ENCODE data around the gene DLX5. TPM values are rescaled to one million over a fixed set of nuclear protein-coding genes. Genes with fewer than 3 reads are reported as not detected.

DLX5 gene
- total RNA-seq, 1 experiment from 2014 or later, result not detected

DNA sequence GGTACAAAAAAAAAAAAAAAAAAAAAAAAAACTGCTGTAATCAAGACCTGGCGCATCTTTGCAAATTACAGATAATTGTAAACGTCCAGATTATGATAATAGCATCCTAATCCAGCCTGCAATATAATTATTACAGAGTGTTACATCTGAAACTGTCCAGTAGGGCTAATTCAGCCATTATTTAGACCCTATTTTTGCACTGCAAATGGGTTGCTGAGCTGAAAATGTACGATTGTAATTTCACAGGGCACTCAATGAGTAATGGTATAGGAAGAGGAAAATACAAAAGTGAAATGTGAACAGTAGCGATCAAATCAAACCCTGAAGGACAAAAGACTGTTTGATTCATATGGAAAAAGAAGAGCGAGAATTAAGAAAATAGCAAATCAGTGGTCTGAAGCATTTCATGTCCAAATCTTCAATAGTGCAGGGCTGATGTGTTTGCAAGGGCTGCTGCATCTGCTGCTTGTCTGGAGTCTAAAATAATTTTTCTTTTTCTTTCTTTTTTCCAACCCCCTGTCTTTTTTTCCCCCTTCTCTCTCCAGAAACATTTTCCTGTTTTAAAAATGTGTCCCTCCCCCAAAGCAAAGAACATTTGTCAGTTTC is 10.4 kb downstream of the DLX5 start:
- Histone ChIP-seq H3K4me3 (ENCODE audit: low read depth in 2 of 2, low read length in 2 of 2) (no peak overlapping the region), H3K36me3 (ENCODE audit: control insufficient read depth, insufficient read depth, low read length) (no peaks in the 10 kb centered on the region), H3K4me1 (ENCODE audit: control insufficient read depth, insufficient read depth, low read length) (peaks cover 8% of the 10 kb centered on the region; the same call in 1 of the 2 replicates), H3K9me3 (ENCODE audit: control insufficient read depth, insufficient read depth, low read depth, low read length) (no peaks in the 10 kb centered on the region), H3K27ac (ENCODE audit: low read length) (no peak overlapping the region), H3K27me3 (ENCODE audit: control insufficient read depth, insufficient read depth, low read length) (peaks cover 24% of the 10 kb centered on the region)
- intact Hi-C loops (cut with micrococcal nuclease; ENCODE audit: unreplicated experiment) (no loop called here), in situ Hi-C loops (cut with HindIII; ENCODE audit: low pct_unique_long_range_greater_than_20kb, low sequenced_read_pairs) (no loop called here)
- CTCF ChIA-PET, result interaction anchor here (0.6 kb wide), 1 partner anchor 194 kb away, joined by 4 read pairs; no protein-coding TSS in a partner anchor
- no TSS peak for BruUV-seq (replicated peaks)
- DNase-seq (ENCODE audit: low read depth, low spot score) (no peak), ATAC-seq (no peak)
- POLR2A ChIA-PET, result interaction anchor here (0.6 kb wide), 1 partner anchor 8 kb away, joined by 9 read pairs; no protein-coding TSS in a partner anchor
- TF ChIP-seq, protein P1, sequence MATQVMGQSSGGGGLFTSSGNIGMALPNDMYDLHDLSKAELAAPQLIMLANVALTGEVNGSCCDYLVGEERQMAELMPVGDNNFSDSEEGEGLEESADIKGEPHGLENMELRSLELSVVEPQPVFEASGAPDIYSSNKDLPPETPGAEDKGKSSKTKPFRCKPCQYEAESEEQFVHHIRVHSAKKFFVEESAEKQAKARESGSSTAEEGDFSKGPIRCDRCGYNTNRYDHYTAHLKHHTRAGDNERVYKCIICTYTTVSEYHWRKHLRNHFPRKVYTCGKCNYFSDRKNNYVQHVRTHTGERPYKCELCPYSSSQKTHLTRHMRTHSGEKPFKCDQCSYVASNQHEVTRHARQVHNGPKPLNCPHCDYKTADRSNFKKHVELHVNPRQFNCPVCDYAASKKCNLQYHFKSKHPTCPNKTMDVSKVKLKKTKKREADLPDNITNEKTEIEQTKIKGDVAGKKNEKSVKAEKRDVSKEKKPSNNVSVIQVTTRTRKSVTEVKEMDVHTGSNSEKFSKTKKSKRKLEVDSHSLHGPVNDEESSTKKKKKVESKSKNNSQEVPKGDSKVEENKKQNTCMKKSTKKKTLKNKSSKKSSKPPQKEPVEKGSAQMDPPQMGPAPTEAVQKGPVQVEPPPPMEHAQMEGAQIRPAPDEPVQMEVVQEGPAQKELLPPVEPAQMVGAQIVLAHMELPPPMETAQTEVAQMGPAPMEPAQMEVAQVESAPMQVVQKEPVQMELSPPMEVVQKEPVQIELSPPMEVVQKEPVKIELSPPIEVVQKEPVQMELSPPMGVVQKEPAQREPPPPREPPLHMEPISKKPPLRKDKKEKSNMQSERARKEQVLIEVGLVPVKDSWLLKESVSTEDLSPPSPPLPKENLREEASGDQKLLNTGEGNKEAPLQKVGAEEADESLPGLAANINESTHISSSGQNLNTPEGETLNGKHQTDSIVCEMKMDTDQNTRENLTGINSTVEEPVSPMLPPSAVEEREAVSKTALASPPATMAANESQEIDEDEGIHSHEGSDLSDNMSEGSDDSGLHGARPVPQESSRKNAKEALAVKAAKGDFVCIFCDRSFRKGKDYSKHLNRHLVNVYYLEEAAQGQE (IDR thresholded peaks at IDR 0.05; ENCODE audit: insufficient read depth in 1 of 2, low read depth in 2 of 2, low read length in 1 of 2), result no peak
- TF ChIP-seq, protein P2, sequence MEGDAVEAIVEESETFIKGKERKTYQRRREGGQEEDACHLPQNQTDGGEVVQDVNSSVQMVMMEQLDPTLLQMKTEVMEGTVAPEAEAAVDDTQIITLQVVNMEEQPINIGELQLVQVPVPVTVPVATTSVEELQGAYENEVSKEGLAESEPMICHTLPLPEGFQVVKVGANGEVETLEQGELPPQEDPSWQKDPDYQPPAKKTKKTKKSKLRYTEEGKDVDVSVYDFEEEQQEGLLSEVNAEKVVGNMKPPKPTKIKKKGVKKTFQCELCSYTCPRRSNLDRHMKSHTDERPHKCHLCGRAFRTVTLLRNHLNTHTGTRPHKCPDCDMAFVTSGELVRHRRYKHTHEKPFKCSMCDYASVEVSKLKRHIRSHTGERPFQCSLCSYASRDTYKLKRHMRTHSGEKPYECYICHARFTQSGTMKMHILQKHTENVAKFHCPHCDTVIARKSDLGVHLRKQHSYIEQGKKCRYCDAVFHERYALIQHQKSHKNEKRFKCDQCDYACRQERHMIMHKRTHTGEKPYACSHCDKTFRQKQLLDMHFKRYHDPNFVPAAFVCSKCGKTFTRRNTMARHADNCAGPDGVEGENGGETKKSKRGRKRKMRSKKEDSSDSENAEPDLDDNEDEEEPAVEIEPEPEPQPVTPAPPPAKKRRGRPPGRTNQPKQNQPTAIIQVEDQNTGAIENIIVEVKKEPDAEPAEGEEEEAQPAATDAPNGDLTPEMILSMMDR (IDR thresholded peaks at IDR 0.05), result no peak
- no peak for TF ChIP-seq POLR2AphosphoS5 (IDR thresholded peaks at IDR 0.05; ENCODE audit: low read depth, low read length)
- no peak for TF ChIP-seq SIN3A (IDR thresholded peaks at IDR 0.05; ENCODE audit: borderline replicate concordance, insufficient read depth, low read depth, low read length)
- no peak for TF ChIP-seq TCF7L2 (IDR thresholded peaks at IDR 0.05; ENCODE audit: low read depth, low read length)

DNA sequence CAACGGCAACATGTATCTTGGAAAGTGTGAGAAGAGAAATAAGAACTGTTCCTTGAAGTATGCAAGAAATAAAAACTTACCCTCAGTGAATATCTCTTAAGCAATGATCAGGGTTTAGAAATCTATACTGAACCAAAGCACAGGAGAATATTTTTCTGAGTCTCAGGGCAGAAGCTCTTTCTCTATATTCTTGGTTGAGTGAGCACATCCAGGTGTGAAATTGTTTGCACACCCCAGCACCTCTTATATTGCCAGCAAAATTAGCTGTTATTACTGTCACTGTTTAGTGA is 10.8 kb downstream of the DLX5 start:
- in situ Hi-C loops (cut with HindIII; ENCODE audit: low pct_unique_long_range_greater_than_20kb, low sequenced_read_pairs) (no loop called here), intact Hi-C loops (cut with micrococcal nuclease; ENCODE audit: unreplicated experiment) (no loop called here)
- Histone ChIP-seq H3K27ac (ENCODE audit: low read length) (no peak overlapping the region), H3K4me1 (ENCODE audit: control insufficient read depth, insufficient read depth, low read length) (peaks cover 8% of the 10 kb centered on the region; the same call in 1 of the 2 replicates), H3K9me3 (ENCODE audit: control insufficient read depth, insufficient read depth, low read depth, low read length) (no peaks in the 10 kb centered on the region), H3K4me3 (ENCODE audit: low read depth in 2 of 2, low read length in 2 of 2) (no peak overlapping the region), H3K27me3 (ENCODE audit: control insufficient read depth, insufficient read depth, low read length) (peaks cover 22% of the 10 kb centered on the region), H3K36me3 (ENCODE audit: control insufficient read depth, insufficient read depth, low read length) (no peaks in the 10 kb centered on the region)
- POLR2A ChIA-PET, result interaction anchor here (0.6 kb wide), 1 partner anchor 8 kb away, joined by 9 read pairs; no protein-coding TSS in a partner anchor
- DNase-seq (ENCODE audit: low read depth, low spot score), result no peak
- BruUV-seq (replicated peaks), result no TSS peak
- no peak for TF ChIP-seq SIN3A (IDR thresholded peaks at IDR 0.05; ENCODE audit: borderline replicate concordance, insufficient read depth, low read depth, low read length)
- TF ChIP-seq TCF7L2 (IDR thresholded peaks at IDR 0.05; ENCODE audit: low read depth, low read length), result no peak
- TF ChIP-seq, protein P2 (IDR thresholded peaks at IDR 0.05), result no peak
- no peak for TF ChIP-seq POLR2AphosphoS5 (IDR thresholded peaks at IDR 0.05; ENCODE audit: low read depth, low read length)
- TF ChIP-seq, protein P1 (IDR thresholded peaks at IDR 0.05; ENCODE audit: insufficient read depth in 1 of 2, low read depth in 2 of 2, low read length in 1 of 2), result no peak
- CTCF ChIA-PET, result interaction anchor here (0.6 kb wide), 1 partner anchor 193 kb away, joined by 4 read pairs; no protein-coding TSS in a partner anchor
- ATAC-seq, result no peak

Measured in Panc1 (cell line).